H1 (cell line): ENCODE measurements around the gene PAQR4. TPM values are rescaled to one million over a fixed set of nuclear protein-coding genes. Genes with fewer than 3 reads are reported as not detected.

Experiments
- BACH1 ChIP-seq: IDR thresholded peaks from 2 replicates; pipeline ENCODE4 v1.6.1; 2012; ENCODE audit warnings: low read length, improper control_type of control experiment
- JUND ChIP-seq: IDR thresholded peaks from 2 replicates; pipeline ENCODE4 v1.6.1; 2011; ENCODE audit warnings: mild to moderate bottlenecking, improper control_type of control experiment, low read length
- POLR2A ChIP-seq, 2 experiments: IDR thresholded peaks; 1 replicate in 1 of 2; 2 replicates in 1 of 2; pipeline ENCODE4 v1.6.1; 2011; ENCODE audit warnings: low read depth in 2 of 2, low read length in 2 of 2, mild to moderate bottlenecking in 2 of 2; ENCODE audit errors: control extremely low read depth in 1 of 2
- SIN3A ChIP-seq, 2 experiments: IDR thresholded peaks in 1 of 2; conservative IDR thresholded peaks in 1 of 2; 2 replicates each; pipeline ENCODE4 v1.6.1; 2011 to 2012; ENCODE audit warnings: low read length in 2 of 2, improper control_type of control experiment in 1 of 2, low read depth in 1 of 2, mild to moderate bottlenecking in 1 of 2
- SUZ12 ChIP-seq: fragments of 200-600 bp; sonication (generic); IDR thresholded peaks from 2 replicates; pipeline ENCODE4 v1.6.1; 2012; ENCODE audit warnings: mild to moderate bottlenecking, inconsistent platforms, low read length, moderate library complexity, mixed read lengths
- USF2 ChIP-seq: IDR thresholded peaks from 2 replicates; pipeline ENCODE4 v1.6.1; 2011; ENCODE audit warnings: low read length, improper control_type of control experiment
- polyA plus RNA-seq, 7 experiments: library from polyadenylated mRNA; depleted of rRNA in 3 of 7; stranded (reverse) in 5 of 7; unstranded in 2 of 7; fragments of >200 nt in 5 of 7; fragments of 200-250 nt in 2 of 7; gene quantifications; 1 replicate in 5 of 7; 2 replicates in 1 of 7; 4 replicates in 1 of 7; pipeline versions ENCODE4 v1.2.1 to v1.2.3, GENCODE V29; 2011 to 2013; ENCODE audit warnings: missing spikeins in 2 of 7, mixed read lengths in 2 of 7
- total RNA-seq: library from RNA; stranded (reverse); fragmentation: NEBNext Ultra II Directional; extraction: Animal tissue kit (Norgen Biotek cat#: 25700); gene quantifications from 2 replicates; pipeline ENCODE4 v1.2.1, GENCODE V29; 2021

The PAQR4 gene
- total and polyA plus RNA-seq, 2 of the 8 experiments (the other 6 are each of a cell fraction or from before 2014, with no cell fraction given): 28.2 to 34.6 TPM

- TF ChIP-seq USF2: no peak
- no peak for TF ChIP-seq SUZ12
- peak; percentile 87 to 96; a peak in 3 of 4 replicates for TF ChIP-seq SIN3A (conservative IDR thresholded peaks at IDR 0.05 in 1 of 2, IDR thresholded peaks at IDR 0.05 in 1 of 2; ENCODE audit: low read depth in 1 of 2, low read length in 2 of 2)
- TF ChIP-seq POLR2A (IDR thresholded peaks at IDR 0.05; ENCODE audit: control extremely low read depth in 1 of 2, low read depth in 2 of 2, low read length in 2 of 2): peak in 1 of 2 experiments; percentile 59; a peak in 2 of 3 replicates
- no peak for TF ChIP-seq JUND
- no peak for TF ChIP-seq BACH1
These were observed at the start of gene PAQR4 (continued) for GRCh38 chr16:2968738-2969544.
